HepG2 (cell line): ENCODE results near the gene PTGIS. TPM values are rescaled to one million over a fixed set of nuclear protein-coding genes. Genes with fewer than 3 reads are reported as not detected.

Source experiments
- CEBPB ChIP-seq: IDR thresholded peaks from 2 replicates; pipeline ENCODE4 v1.6.1; 2011; ENCODE audit warnings: low read depth, low read length, improper control_type of control experiment, borderline replicate concordance
- CREB1 ChIP-seq, 2 experiments: fragments of 450-650 bp in 1 of 2; IDR thresholded peaks; 2 replicates each; pipeline ENCODE4 v1.6.1; 2016 to 2017; ENCODE audit warnings: control low read depth in 1 of 2, mild to moderate bottlenecking in 1 of 2, missing compliant biosample characterization in 1 of 2, missing genetic modification characterization in 1 of 2
- FOXJ3 ChIP-seq: sonication (generic); formaldehyde crosslinking; IDR thresholded peaks from 2 replicates; pipeline ENCODE4 v1.4.0; 2020; ENCODE audit warnings: missing genetic modification reagents, mild to moderate bottlenecking, borderline replicate concordance
- RFXAP ChIP-seq: sonication (generic); formaldehyde crosslinking; IDR thresholded peaks from 2 replicates; pipeline ENCODE4 v1.4.0; 2020; ENCODE audit warnings: missing genetic modification reagents, borderline replicate concordance
- ZBTB8A ChIP-seq: sonication (generic); formaldehyde crosslinking; IDR thresholded peaks from 2 replicates; pipeline ENCODE4 v1.4.0; 2020; ENCODE audit warnings: mild to moderate bottlenecking, low read depth, missing genetic modification reagents, borderline replicate concordance
- ZNF205 ChIP-seq: IDR thresholded peaks from 2 replicates; pipeline ENCODE4 v1.6.1; 2018; ENCODE audit warnings: missing biosample characterization, missing genetic modification reagents
- ZNF335 ChIP-seq: sonication (generic); formaldehyde crosslinking; IDR thresholded peaks from 2 replicates; pipeline ENCODE4 v1.4.0; 2020; ENCODE audit warnings: missing genetic modification reagents
- ZNF569 ChIP-seq: sonication (generic); formaldehyde crosslinking; IDR thresholded peaks from 2 replicates; pipeline ENCODE4 v1.5.0; 2020; ENCODE audit warnings: mild to moderate bottlenecking, missing genetic modification reagents, moderate library complexity, borderline replicate concordance
- polyA plus RNA-seq, 8 experiments: library from polyadenylated mRNA; depleted of rRNA in 3 of 8; stranded (reverse) in 7 of 8; unstranded in 1 of 8; fragments of >200 nt; fragmentation: Illumina TruSeq in 4 of 8; extraction: Trizol in 4 of 8; gene quantifications; 2 replicates each; pipeline versions ENCODE4 v1.2.1 to v1.2.3, GENCODE V29; 2011 to 2016; ENCODE audit warnings: low read depth in 4 of 8, missing spikeins in 1 of 8, mixed read lengths in 1 of 8; ENCODE audit not compliant: insufficient read depth in 1 of 8
- total RNA-seq, 5 experiments: library from RNA; depleted of rRNA; stranded (reverse); fragments of >200 nt; fragmentation: Illumina TruSeq; extraction: Trizol; gene quantifications; 2 replicates each; pipeline ENCODE4 v1.2.3, GENCODE V29; 2016; ENCODE audit warnings: low read depth in 1 of 5
- TF ChIP-seq, protein P1 (sequence below): sonication (generic); formaldehyde crosslinking; IDR thresholded peaks from 2 replicates; pipeline ENCODE4 v1.5.0; 2020; ENCODE audit warnings: mild to moderate bottlenecking, missing genetic modification reagents, borderline replicate concordance

The PTGIS gene
- total and polyA plus RNA-seq, 2 of the 13 experiments (the other 11 are each of a cell fraction or from before 2014, with no cell fraction given) = not detected

DNA sequence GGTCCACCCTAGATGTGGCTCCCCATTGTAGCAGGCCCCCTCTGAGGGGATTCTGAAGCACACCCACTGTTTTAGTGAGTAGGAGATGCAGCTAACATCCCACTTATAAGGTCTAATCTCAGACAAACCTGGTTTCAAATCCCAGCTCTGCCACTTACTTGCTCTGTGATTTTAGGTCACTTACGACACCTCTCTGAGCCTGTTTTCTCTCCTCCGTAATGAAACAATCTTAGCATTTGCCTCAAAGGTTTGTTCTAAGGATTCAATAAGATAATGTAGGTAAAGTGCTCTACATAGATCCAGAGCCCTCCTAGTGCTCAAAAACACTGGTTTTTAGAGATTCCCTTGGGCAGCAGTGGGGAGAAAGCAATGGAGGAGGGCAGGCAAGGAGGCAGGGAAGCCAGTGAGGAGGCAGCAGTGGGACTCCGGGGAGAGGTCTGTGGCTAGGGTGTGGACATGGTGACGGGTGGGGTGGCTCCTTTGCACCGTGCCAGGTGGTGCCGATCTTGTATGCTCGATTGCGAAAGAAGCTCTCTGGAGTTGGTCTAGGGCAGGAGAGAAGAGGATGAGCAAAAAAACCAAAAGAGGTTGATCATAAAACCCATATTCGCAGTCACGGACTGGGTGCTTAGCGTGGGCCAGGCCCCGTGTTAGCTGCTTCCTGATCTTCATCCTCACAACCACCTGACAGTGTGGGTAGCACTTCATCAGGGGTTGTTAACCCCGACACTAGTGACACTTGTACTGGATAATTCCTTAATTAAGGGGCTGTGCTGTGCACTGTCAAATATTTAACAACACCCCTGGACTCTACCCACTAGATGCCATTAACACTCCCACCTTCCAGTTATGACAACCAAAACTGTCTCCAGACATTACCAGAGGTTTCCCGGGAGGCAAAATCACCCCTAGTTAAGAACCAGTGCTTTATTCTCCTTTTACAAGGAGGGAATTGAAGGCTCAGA, 16.8 kb upstream of the PTGIS start (continued):
- TF ChIP-seq, protein P1, sequence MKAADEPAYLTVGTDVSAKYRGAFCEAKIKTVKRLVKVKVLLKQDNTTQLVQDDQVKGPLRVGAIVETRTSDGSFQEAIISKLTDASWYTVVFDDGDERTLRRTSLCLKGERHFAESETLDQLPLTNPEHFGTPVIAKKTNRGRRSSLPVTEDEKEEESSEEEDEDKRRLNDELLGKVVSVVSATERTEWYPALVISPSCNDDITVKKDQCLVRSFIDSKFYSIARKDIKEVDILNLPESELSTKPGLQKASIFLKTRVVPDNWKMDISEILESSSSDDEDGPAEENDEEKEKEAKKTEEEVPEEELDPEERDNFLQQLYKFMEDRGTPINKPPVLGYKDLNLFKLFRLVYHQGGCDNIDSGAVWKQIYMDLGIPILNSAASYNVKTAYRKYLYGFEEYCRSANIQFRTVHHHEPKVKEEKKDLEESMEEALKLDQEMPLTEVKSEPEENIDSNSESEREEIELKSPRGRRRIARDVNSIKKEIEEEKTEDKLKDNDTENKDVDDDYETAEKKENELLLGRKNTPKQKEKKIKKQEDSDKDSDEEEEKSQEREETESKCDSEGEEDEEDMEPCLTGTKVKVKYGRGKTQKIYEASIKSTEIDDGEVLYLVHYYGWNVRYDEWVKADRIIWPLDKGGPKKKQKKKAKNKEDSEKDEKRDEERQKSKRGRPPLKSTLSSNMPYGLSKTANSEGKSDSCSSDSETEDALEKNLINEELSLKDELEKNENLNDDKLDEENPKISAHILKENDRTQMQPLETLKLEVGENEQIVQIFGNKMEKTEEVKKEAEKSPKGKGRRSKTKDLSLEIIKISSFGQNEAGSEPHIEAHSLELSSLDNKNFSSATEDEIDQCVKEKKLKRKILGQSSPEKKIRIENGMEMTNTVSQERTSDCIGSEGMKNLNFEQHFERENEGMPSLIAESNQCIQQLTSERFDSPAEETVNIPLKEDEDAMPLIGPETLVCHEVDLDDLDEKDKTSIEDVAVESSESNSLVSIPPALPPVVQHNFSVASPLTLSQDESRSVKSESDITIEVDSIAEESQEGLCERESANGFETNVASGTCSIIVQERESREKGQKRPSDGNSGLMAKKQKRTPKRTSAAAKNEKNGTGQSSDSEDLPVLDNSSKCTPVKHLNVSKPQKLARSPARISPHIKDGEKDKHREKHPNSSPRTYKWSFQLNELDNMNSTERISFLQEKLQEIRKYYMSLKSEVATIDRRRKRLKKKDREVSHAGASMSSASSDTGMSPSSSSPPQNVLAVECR (CRISPR knock-in tag) = no peak
- TF ChIP-seq CREB1 (IDR thresholded peaks at IDR 0.05) (no peak), CREB1 (CRISPR knock-in tag; IDR thresholded peaks at IDR 0.05) (no peak), FOXJ3 (CRISPR knock-in tag) (no peak), ZNF205 (CRISPR knock-in tag) (no peak), CEBPB (peak; percentile 97), RFXAP (CRISPR knock-in tag) (0 out of 2 replicates have a peak, but pooled peaks have one; percentile 47), ZNF569 (CRISPR knock-in tag) (no peak), ZBTB8A (CRISPR knock-in tag) (0 out of 2 replicates have a peak, but pooled peaks have one; percentile 46), ZNF335 (CRISPR knock-in tag) (no peak)
- TF ChIP-seq, all 625 proteins: peak for 78
